AG20443 (cell line): ENCODE measurements around the gene SCAMP4.

Experiments used
- DNase-seq: peaks from one replicate; pipeline ENCODE4 v3.0.0; 2012; ENCODE audit warnings: low spot score, mixed read lengths

Gene SCAMP4

DNA sequence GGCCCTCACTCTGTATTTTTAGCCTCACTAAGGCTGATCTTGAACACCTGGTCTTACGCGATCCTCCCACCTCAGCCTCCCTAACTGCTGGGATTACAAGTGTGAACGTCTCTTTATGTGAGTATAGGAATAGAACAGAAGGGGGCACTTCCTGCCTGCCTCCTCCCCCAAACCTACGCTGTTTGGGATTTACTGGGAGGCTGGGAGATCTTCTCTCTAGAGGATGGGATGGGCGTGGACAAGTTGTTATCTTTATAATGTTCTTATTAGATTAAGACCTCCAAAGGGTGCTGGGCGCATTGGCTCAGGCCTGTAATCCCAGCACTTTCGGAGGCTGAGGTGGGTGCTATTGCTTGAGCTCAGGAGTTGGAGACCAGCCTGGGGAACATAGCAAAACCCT lies 32.9 kb downstream of the SCAMP4 start:
- no peak for DNase-seq

DNA sequence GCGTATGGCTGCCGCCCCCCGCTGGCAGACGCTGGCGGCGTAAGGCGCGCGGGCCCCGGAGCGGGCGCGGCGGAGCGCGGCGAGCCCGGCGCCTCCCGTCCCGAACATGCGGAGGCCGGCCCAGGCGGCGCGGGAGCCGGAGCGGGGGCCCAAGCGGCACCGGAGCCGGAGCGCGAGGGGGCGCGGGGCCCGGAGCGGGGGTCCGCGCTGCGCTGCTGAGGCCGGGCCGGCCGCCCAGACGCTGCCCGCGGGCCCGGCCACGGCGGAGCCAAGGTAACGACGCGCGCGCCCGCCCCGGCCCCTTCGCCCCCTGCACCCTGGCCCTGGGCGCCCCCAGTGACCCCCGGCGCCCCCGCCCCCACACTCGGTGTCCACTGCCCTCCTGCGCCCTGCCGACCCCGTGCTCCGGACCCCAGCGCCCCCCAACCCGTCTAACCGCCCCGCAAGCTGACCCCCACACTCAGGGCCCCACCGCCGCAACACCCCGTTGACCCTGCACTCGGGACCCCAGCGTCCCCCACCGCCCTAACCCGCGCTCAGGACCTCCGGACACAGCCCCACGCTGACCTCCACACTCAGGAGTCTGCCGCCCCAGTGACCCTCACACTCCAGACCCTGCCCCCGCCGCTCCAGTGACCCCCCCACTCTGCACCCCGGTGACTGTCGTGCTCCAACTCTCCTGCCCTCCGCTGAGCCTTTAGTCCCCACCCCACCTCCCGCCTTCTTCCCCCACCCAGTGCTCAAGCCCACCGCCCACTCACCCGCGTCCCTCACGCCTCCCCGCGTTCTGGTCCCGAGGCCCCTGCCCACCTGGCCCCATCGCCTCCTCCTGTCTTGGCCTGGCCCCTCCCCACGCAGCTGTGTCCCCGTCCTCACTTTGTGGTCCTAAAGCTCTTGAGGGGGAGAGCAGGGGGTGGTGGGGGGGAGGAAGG lies 36.2 kb downstream of the SCAMP4 start, which contains the start of gene CSNK1G2:
CSNK1G2 (plus strand) TSS at position 27 of the 932 bp plus-strand sequence. CDS start 28,601 bp downstream, outside the sequence.
- no peak for DNase-seq

DNA sequence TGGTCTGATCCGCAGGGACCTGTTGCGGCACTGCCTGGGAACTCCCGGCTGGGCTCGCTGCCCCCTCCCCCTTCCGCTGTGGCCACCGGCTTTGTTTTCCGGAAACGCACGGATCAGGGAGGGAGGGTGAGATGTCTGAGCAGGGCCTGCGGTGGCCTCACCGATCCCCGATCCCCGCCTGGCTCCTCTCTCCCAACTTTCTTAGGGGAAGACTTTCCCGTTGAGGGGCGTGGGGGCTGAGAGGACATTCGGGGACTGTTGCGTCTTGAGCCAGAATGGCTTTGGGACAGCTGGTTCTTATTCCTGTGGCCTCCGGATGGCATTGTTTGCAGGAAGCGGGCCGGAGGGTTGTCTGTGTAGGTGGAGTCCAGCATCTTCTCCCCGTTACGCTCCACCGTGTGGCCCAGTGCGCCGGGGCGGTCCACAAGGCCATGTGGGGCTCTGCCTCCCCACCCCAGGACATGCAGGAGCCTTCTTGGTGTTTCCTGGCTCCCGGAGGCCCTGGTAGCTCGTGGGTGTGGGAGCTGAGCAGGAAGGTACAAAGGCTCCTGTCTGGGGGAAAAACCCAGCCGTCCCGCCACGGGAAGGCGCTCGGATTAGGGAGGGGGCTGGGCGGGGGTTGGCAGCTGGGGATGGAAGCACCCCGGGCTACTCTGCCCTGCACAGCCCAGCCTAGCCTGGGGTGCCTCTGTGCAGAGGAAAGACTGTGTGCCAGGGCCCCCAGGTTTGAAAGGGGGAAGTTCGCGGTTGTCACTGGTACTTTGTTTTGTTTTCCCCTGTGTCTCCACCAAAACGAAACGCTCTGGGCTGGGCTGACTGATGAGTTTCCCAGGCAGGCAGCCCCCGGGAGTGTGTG lies 37.1 kb downstream of the SCAMP4 start:
- DNase-seq = peak; percentile 78

DNA sequence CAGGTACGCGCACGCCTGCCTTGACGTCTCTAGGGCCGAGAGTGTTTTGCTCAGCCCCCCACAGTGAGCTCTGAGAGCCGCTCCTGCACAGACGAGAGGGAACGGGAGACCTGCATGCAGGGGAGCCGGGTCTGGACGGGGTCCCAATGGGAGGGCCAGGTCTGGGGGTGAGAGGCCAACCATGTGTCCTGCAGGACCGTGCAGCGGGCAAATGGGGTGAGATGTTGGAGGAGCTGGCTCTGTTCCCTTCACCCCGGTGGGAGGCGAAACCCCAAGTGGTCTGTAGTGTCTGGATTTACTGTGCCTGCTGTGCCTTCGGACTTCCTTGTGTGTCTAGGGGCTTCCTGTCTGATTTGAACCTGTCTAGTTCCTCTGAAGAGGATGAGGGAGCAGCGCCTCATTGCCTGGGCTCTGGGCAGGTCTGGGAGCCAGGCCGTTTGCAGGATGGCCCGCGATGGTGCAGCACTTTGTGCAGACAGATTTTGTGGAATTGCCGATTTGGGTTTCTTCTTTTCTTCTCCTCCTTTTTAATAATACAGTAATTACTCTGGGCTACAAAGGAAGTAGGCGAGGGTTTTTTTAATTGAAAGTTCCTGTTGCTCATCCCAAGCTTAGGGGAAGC lies 37.8 kb downstream of the SCAMP4 start:
- DNase-seq = no peak

DNA sequence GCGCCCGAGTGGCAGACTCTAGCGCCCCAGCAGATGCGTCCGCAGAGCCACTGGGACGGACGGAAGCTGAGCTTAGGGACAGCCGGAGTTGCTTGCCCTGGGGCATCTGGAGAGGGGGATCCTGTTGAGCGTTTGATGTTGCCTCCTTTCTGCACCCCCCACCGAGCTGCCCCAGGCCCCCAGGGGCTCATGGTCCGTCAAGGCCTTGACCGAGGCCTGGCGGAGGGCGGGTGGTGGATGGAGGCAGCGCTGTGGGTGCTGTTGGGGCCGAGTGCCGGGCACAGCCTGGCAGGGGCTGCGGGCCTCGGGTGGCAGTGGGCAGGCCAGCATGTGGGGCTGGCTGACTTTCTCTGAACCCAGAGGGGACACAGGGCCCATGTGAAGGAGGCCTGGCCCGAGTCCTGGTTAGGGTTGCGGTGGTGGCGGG lies 38.5 kb downstream of the SCAMP4 start:
- no peak for DNase-seq

DNA sequence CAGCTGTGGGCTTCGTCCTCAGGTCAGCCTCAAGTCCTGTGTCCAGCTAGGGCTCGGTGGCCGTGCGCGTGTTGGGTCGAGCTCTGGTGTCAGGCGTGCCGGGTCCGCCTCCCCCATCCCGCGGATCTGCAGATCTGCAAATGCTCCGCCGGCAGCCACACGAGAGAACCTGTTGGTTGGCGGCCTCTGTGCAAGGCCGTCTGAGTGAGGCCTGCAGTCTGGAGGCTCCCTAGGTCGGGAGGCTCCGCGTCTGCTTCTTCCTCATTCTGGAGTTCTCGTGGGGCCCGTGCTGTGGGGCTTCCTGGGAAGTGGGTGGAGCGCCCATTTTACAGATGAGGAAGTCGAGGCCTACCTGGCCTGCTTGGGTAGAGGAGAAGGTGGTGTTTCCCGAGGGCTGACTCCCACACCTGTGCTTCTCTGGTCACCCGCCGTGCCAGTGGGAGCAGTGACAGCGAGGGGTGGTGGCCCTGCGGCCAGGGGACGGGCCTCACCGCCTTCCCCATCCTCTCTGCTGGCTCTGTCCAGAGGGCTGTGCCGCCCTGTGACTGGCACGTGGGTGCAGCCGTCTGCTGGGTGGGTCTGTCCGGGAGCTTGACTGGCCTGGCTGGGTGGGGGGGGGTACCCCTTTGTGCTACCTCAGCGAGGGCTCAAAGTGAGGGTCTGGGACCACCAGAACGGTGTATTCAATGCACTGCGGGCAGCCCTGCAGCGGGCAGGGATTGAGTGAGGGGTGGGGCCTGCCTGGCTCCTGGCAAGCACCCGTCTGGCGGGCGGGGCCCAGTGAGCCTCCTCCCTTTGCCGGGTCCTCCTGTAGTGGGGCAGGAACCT lies 39.1 kb downstream of the SCAMP4 start:
- DNase-seq = no peak

DNA sequence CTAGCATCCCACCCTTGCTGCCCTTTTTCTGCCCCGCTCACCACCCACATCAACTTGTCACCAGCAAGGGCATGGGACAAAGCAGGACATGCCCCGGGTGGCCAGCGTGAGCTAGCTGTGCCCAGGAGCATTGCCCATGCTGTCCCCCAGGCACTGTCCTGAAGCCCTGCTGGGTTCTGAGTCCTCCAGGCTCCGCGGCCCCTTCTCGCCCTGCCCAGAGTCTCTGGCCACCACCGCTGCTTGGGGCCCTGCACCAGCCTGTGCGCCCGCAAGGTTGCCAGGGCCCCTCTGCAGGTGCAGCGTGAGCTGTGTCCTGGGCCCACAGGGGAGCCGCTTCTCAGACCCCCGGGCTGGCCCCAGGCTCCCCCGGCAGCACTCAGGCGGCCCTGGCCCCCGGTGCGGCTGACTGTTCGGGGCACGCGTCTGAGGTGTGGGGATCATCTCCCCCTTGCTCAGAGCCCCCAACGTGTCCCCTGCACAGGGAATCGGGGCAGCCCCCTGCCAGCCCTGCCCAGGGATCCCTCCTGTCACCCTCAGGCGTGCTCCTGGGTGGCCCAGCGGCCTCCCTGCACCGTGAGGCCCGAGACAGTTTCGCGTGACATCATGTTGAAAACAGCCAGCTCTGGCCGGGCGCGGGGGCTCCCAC lies 39.8 kb downstream of the SCAMP4 start:
- no peak for DNase-seq

DNA sequence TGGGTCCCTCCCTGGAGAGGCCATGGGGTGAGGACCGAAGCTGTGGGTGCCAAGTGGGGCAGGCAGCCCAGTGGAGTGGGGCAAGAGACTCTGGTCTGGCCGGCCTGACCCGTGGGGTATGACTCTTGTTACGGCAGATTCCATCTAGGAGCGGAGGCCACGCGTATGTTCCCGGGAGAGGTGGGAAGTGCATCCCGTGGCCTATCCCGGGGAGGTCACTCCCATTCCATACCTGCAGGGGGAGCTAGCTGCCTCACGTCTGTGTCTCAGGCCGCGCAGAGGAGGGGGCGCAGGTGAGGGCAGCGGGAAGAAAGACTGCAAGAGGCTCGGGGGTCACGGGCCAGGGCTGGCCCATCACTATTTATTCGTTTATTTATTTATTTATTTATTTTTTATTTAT lies 40.7 kb downstream of the SCAMP4 start:
- DNase-seq = peak; percentile 59

DNA sequence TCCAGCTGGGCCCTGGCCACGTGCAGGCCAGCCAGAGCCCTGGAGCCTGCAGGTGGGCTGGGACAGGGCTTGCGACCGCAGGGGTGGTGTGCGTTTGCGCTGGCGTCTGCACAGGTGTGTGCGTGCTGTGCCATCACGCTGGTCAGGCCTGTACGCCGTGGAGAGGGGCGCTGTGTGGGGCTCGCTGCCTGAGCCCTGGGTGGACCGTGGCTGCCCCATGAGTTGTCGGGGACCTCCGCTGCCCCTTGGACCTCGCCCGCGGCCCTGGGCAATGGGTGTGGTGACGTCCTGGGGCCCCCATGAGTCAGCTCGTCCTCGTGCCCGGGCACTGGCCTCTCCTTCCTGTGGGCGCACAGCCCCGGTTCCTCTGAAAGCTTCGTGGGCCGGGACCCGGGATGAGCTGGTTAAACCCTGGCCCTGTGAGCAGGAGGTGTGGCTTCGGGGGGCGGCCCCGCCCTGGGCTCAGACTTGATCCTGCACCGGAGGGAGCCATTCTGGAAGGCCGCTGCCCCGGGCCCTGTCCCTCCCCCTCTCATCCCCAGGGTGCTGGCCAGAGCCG lies 42.5 kb downstream of the SCAMP4 start:
- DNase-seq = no peak

DNA sequence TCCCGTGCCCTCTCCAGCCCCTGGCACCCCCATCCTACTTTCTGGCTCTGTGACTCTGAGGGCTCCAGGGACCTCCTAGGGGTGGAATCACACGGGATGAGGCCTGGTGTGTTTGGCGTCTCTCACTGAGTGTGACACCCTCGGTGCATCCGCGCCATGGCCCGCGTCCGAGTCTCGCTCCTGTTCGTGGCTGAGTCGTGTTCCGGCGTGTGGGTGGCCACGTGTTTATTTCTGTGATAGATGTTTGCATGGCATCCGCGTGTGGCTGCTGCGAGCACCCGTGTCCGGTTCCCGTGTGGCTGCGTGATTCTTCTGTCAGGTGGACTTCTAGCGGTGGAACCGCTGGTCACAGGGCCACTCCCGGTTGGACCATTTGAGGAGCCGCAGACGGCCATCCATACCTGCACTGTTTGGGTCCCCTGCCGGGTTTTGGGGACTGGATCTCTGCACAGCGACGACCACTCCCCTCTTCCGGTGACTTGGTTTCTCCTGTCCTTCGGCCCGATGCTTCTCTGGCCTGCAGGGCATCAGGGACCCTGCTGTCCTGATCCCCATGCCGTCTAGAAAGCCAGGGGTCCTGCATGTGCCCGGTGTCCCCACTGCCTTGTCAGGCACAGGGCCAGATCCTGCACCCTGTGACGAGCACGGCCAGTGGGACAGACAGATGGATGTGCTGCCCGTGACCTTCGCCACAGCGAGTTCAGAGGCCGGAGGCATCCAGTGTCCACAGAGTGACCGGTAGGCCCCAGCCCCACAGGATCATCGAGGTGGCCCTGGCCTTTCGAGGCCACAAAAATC lies 44.3 kb downstream of the SCAMP4 start:
- no peak for DNase-seq

DNA sequence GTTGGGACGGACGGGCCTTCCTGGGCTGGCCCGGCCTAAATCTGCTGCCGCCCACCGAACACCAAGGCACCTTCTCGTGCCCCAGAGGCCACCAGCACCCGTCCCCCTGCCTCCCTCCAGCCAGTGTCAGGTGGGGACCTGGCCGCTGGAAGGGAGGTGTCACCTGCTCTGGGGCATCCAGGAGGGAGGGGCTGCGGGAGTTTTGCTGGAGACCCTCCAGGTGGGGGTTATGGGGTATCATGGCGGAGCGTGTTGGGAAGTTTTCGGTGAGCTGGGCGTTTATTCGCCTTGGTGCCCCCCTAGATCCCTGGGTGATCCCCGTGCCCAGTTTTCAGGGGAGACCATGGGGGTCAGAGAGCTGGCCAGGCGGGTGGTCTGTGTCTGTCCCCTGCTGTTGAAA lies 45.4 kb downstream of the SCAMP4 start:
- DNase-seq = no peak

DNA sequence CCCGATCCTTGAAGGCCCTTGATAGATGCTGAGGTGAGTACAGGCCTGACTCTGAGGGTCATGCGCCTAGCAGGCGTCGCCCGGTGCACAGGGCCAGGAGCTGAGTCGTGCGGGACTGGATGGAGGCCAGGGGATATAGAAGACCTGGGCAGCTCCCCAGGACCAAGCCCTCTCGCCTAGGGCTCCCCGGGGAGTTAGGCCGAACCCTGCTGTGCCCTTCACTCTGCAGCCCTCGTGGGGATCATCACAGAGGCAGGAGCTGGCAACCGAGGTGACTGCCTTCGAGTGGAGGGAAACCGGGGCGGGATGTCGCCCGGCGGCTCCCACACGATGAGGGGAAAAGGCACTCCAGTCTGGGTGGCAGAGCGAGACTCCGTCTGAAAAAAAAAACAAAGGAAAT lies 47.4 kb downstream of the SCAMP4 start:
- no peak for DNase-seq

DNA sequence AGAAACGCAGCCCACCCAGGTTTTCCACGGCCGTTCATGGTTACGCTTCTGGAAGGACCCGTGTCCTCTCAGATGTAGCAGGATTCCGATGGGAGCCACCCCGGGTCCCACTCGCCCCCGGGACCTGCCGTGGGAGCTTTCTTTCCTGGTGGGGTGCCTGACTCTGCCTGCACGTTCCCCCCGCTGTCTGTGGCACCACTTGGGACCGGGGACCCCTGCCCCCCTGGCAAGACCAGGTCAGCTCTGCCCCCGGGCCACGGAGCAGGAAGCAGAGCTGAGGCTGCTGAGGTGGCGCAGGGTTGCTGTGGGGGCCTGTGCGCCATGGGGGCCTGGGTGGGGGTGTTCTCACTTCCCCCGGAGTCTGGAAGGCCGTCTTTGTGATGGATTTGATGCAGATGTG lies 47.8 kb downstream of the SCAMP4 start:
- DNase-seq = no peak

DNA sequence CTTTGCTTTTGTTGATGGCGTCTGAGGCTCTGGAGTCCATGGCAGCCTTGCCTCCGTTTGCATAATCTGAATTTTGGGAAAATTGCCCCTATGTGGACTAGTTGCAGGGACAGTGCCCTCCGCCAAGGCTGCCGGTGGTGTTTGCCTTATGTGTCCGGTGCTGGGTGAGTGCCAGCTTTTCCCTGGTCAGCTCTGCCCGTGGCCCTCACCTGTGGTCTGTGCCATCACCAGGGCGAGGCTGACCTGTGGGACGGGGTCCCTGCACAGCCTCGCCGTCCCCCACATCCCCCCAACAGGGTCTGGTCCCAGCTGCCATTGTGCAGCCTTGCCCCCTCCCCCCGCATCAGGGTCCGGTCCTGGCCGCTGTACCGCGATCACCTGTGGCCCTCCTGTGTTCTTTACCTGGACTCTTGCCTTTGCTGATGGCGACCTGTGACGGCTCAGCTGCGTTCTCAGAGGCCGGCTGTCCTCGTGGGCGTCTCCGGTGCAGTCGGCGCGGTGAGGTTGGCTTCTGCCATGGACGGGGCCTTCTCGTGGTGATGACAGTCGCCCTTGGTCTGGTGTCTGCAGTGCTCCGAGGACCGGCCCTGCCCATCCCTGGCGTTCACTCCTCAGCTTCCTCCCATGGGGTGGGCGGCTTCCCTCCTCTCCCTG lies 48.4 kb downstream of the SCAMP4 start:
- DNase-seq = no peak

DNA sequence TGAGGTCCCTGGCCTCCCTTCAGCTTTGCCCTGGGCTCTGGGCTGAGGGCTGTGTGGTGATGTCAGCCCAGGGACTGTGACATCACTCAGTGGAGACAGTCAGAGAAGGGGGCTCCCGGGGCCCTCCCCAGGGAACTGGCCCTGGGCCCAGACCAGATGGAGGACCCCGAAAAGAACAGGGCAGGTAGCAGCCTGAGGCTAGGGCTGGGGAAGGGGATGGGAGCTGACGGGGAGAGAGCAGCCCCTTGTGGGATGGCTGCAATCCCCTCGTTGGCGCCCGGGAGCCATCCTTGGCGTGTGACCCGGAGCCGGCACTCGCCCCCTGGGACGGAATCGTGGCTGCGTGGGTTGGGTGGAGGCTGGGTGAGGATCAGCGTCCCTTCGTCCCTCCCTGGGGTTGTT lies 49.3 kb downstream of the SCAMP4 start:
- DNase-seq = no peak

DNA sequence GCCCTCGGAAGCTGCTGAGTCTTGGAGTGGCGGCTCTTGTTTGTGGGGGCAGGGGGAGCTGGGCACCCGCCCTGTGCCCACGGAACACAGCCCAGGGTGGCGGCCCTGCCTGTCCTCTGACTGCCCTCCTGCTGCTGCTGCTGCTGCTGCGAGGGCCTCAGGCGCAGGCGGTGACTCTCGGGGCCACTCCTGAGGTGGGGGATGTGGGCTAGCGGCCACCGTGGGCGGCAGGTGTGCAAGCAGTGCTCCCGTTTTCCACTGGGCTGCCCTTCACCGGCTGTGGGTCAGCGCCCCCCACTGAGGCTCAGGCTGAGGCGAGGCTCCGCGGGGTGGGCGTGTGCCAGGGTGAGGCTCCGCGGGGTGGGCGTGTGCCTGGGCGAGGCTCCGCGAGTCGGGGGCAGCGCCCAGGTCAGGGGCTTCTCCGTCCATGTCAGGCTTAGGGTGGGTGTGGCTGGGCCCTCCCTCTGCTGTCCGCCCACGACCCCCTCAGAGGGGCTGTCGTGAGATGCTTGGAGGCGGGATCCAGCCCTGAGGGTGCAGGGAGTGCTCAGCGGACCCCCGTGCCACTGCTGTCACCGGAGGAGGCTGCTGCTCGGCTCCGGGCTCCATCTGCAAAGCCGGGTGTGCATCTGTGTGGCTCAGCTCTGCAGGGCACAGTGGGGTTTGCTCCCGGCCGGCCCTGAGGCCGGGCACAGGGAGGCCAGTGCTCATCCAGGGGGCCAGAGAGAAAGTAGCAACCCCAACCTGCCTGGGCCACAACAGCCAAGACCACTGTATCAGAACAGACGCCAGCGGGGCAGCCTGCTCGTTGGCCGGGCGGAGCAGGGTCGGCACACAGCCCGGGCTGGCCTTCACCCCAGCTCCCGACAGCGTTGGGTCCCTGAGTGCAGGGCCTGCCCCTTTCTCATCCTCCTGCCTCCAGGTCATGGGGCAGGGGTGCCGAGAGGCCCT lies 50.2 kb downstream of the SCAMP4 start:
- no peak for DNase-seq

DNA sequence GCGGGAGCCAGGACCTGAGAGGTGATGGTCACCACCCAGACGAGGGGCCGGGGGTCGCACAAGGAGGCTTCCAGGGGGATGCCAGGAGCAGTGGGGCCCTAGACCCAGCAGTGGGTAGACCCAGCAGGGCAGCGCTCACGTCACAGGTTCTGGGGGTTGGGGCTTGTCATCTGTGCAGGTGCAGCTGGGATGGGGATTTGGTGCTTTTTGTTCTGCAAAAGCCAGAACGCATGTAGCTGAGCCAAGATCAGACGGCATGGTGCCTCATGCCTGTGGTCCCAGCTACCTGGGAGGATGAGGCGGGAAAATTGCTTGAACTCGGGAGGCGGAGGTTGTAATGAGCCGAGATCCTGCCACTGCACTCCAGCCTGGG lies 50.9 kb downstream of the SCAMP4 start:
- DNase-seq = no peak

DNA sequence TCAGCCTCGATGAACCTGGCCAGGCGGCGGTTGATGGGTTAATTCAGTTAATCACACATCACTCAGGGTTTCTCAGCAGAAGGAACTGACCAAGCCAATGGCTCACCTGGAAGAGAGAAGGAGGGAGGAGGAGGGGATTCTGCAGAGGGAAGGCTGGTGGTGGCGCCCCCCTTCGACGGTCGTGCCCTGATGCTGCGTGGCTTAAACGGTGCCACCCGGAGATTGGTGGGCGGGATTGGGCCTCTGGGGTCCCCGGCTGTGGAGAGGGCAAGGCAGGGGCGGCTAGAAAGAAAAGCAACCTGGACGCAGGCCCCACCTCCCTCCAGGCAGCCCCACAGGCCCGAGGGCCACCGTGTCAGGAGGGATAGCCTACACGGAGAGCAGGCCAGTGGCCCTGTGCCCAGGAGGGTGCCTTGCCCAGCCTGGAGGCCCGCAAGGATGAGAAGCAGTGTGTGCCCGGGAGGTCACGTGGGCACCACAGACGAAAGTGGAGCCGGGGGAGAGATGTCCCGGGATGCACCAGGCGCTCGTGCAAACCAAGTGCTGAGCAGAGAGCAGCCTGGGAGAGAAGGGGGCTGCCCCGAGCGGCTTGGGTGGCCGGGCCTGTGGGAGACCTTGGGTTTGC lies 51.8 kb downstream of the SCAMP4 start:
- DNase-seq = no peak
